NCI-H524 treated with DMSO at 0.1 percent for 48 hours (cell line): ENCODE results near the gene ZNF492.
"Not testable (repeated sequence)": the region's sequence is repeated elsewhere in the genome, so short reads cannot be mapped to it uniquely, and the experiment has no call there.

ENCODE experiments used
- DNase-seq: peaks from one replicate; lab custom pipeline; 2025; lab: John Stamatoyannopoulos, UW

ZNF492 gene

GRCh38 chr19:22633706-22634449, at the start of gene ZNF492:
Gene ZNF492 (plus strand): TSS chr19:22634324. CDS start chr19:22653400, 19,076 bp downstream.
- DNase-seq: not testable (repeated sequence)

- no peak for DNase-seq
These were observed 38.7 kb upstream of the ZNF492 start for GRCh38 chr19:22595422-22595821.

- no peak for DNase-seq
These were observed 38.2 kb upstream of the ZNF492 start for GRCh38 chr19:22595918-22596341.

GRCh38 chr19:22600690-22601648, 33.2 kb upstream of the ZNF492 start:
- no peak for DNase-seq

- DNase-seq: no peak
These were observed 32.1 kb upstream of the ZNF492 start for GRCh38 chr19:22601906-22602630.

GRCh38 chr19:22602631-22603272, 31.4 kb upstream of the ZNF492 start:
- DNase-seq: no peak

- DNase-seq: no peak
These were observed 30.3 kb upstream of the ZNF492 start for GRCh38 chr19:22603518-22604440.

GRCh38 chr19:22604571-22605274, 29.4 kb upstream of the ZNF492 start:
- no peak for DNase-seq

- DNase-seq: no peak
These were observed 28.6 kb upstream of the ZNF492 start for GRCh38 chr19:22605275-22606211.

GRCh38 chr19:22606212-22606553, 27.9 kb upstream of the ZNF492 start:
- DNase-seq: no peak

GRCh38 chr19:22606954-22607652, 27.0 kb upstream of the ZNF492 start:
- no peak for DNase-seq

GRCh38 chr19:22607653-22608430, 26.3 kb upstream of the ZNF492 start:
- no peak for DNase-seq

GRCh38 chr19:22608441-22608840, 25.7 kb upstream of the ZNF492 start:
- DNase-seq: no peak

- DNase-seq: no peak
These were observed 24.5 kb upstream of the ZNF492 start for GRCh38 chr19:22609630-22610029.

- DNase-seq: no peak
These were observed 24.0 kb upstream of the ZNF492 start for GRCh38 chr19:22610121-22610520.

GRCh38 chr19:22612316-22612715, 21.8 kb upstream of the ZNF492 start:
- DNase-seq: no peak

GRCh38 chr19:22616659-22617058, 17.5 kb upstream of the ZNF492 start:
- no peak for DNase-seq

GRCh38 chr19:22617181-22617580, 16.9 kb upstream of the ZNF492 start:
- not testable (repeated sequence) for DNase-seq
